ENCODE results near the gene QSOX2.
A peak's percentile ranks its signal among the peaks of the same experiment; 100 is the strongest.
"Not testable (repeated sequence)": the region's sequence is repeated elsewhere in the genome, so short reads cannot be mapped to it uniquely, and the experiment has no call there.

Gene QSOX2

DNA sequence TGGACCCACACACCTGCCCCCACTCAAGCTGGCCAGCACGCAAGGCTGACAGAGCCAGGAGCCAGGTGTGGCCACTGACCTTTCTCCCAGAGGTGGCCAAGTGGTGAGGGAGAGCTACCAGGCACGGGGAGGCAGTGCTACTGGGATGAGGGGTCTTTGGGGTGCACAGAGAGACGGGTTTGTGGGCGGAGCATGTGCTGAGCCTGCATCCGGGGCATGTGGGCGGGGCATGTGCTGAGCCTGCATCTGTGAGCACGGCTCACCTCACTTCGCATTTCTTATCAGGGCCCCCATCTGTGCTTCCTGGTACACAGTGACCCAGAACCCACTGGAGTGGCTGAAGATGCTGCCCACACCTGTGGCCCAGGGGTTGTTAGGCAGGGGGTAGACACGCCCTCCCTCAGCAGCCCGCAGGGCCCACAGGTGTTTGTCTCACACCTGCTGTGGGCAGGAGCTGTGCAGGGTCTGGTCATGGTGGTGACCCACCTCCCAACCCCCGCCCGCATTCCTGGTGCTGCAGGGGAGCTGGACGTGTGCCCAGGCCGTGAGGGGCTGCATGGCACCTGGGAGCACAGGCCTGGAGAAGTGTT is 36.8 kb upstream of the QSOX2 start:
- no peak for DNase-seq (ENCODE audit: low spot score)

DNA sequence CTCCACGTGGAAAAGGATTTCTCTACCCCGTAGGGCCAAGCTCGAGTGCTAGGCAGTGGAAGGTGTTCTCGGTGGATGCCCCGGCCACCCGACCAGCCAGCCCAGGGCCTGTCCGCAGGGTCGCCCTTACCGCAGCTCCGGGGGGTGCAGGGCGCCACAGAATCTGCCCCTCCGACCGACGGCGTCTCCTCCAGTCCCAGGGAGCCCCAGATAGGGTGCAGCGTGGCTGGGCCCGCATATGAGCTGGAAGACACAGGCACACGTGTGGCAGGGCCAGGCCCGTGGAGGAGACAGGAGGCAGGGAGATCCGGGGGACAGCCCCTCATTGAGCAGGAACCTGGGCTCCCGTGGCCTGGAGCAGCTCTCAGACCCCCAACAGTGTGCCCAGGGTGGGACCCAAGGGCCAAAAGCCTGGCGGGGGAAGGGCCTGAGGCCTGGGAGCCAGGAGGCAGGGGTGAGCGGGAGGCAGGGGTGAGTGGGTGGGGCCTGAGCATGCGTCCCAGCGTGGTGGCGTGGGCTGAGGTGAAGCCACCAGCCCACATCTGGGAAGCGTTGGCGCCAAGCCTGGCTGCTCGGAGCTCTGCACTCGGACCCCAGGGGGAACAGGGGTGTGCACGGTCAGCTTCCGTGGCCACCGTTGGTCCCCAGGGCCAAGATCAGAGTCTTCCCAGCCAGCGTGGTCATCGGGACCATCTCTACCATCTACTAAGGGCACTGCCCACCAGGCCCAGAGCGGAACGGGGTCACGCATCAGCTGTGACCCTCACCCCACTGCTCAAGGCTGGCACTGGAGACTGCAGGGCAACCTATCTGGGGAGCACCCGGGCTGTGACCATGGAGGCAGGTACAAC is 36.0 kb upstream of the QSOX2 start:
- no peak for DNase-seq (ENCODE audit: low spot score)

DNA sequence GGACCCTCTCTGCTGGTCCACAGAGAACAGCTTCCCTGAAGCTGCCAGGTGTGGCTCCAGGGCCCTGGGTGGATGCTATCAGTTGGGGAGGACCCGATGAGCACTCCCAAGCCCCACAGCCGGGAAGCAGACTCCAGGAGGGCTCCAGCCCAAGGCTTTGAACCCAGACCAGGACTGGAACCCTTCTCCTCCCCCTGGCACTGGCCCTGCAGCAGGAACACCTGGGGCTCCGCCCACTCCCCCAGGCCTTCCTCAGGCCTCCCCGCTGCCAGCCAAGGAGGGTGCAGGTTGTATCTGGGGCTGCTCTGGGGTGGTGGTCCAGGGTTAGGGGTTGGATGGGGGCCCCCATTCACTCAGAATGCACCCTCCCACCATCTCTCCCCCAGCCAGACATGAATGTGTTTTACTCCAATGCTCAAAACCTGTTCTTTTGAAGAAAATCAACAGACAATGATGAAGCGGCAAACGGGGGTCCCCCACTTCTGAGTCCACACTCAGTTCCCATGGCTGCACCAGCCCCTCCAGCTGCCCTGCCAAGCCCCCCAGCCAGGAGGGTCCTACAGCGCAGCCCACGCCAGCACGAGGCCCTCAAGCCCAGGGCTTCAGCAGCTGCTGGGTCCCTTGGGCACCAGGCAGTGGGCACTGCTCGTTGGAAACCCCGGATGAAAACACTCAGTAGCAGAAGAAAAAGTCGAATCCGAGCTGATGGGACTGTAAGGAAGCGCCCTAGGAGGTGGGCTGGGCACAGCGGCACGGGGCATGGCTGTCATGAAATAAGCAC is 35.1 kb upstream of the QSOX2 start:
- no peak for DNase-seq (ENCODE audit: low spot score)

DNA sequence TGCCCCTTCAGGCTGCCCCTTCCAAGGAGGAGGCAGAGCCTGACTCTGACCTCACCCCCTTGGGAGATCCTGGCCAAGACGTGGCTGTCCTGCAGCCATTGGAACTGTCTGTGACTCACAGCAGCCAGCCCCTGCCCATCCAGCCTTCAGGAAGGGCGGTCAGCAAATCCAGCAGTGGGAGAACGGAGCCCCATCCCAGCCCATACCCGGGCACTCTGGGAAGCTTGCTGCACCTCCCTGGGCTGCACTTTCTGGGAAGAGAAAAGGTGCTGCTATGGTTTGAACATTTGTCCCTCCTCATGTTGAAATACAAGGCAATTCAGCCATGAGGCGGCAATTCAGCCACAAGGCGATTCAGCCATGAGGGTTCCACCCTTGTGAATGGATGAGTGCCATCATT is 33.9 kb upstream of the QSOX2 start:
- no peak for DNase-seq (ENCODE audit: low spot score)

DNA sequence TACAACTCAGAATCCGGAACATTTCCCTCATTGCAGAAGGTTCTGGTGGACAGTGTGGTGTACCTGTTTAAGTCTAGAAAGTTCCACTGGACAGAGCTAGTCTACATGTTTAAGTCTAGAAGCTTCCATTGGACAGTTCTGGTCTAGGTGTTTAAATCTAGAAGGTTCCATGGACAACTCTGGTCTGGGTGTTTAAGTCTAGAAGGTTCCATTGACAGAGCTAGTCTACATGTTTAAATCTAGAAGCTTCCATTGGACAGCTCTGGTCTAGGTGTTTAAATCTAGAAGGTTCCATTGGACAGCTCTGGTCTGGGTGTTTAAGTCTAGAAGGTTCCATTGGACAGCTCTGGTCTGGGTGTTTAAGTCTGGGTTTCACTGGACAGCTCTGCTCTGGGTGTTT is 33.3 kb upstream of the QSOX2 start:
- no peak for DNase-seq (ENCODE audit: low spot score)

DNA sequence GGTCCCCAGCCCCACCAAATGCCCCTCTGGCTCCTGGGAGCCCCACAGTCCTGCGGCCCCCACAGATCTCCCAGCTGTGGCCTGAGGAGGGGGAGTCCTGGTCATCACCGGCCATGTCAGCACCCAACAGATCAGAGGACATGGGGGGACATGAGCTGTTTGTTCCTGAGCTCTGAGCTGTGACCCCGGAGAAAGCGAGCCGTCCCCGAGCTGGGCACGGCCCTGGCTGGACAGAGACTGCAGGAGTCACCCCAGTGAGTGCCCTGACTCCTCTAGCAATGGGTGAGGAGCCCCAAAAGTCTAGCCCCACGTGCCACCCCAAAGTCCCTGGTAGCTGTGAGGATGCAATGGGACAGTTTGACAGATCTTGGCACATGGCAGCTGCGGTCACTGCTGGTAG is 32.6 kb upstream of the QSOX2 start:
- no peak for DNase-seq (ENCODE audit: low spot score)

DNA sequence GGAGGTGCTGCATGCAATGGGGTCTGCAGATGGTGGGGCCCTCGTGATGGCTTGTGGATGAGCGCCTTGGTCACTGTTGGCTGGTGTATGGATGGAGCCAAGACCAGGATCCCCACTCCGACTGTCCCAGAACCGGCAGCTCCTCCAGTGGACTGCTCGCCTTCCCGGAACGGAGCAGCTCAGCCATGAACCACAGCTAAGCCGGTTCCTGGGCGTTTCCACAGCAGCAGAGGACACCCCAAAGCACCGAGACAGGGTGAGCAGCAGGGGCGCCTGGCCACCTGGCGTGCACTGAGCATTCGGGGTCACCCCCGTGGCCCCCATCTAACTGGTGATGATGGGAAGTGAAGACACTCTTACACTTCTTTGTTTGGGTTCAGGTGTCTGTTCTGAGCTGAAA is 32.1 kb upstream of the QSOX2 start:
- DNase-seq (ENCODE audit: low spot score) = no peak

DNA sequence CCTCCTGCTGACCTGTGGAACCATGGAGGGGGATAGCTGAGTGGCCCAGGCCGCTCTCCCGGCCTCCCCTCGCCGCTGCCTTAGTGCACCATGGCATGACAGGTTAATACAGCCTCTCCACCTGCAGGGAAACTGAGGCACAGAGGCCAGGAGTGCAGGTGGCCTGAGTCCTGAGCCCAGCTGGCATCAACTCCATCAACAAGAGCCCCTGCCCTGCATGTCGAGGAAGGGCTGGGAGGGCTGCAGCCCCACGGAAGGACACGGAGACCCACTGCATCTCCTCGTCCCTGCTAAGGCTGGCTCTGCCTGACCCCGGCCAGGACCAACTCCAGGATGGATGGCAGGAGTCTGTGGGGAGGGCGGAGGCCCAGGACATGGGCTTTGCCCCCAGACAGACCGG is 31.1 kb upstream of the QSOX2 start:
- DNase-seq (ENCODE audit: low spot score) = no peak

DNA sequence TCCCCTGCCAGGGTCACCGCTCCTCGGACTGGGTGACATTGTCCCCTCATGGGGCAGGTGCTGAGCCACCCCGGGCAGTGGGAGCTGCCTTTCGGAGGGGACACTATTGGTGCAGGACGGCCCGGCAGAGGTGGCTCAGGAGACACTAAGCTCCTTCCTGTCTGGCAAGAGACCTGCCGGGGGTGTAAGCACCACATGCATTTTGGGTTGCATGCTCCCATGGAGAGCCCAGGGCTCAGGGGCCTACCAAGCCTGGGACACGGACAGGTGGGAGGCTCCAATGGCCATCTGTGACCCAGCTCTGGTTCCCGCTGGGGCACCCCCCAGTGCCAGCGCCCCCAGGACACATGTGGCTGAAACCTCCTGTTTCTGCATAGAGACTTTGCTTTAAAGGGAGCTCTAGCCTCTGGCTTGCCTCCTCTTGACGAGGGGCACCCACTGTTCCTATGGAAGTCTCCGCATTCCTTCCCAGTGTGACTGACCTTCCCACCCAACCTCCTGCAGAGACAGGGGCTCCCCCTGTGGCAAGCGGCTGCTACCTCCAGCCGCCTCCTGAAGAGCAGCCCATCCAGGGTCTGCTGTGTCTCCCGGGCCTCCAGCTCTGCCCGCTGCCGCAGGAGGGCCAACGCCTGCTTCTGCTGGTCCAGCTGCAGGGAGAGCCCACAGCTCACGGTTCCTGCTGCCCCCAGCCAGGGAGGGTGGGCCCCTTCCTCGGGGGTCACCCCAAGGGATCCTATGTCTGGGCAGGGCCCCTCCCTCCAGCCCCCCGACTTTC is 30.2 kb upstream of the QSOX2 start:
- DNase-seq (ENCODE audit: low spot score) = no peak

DNA sequence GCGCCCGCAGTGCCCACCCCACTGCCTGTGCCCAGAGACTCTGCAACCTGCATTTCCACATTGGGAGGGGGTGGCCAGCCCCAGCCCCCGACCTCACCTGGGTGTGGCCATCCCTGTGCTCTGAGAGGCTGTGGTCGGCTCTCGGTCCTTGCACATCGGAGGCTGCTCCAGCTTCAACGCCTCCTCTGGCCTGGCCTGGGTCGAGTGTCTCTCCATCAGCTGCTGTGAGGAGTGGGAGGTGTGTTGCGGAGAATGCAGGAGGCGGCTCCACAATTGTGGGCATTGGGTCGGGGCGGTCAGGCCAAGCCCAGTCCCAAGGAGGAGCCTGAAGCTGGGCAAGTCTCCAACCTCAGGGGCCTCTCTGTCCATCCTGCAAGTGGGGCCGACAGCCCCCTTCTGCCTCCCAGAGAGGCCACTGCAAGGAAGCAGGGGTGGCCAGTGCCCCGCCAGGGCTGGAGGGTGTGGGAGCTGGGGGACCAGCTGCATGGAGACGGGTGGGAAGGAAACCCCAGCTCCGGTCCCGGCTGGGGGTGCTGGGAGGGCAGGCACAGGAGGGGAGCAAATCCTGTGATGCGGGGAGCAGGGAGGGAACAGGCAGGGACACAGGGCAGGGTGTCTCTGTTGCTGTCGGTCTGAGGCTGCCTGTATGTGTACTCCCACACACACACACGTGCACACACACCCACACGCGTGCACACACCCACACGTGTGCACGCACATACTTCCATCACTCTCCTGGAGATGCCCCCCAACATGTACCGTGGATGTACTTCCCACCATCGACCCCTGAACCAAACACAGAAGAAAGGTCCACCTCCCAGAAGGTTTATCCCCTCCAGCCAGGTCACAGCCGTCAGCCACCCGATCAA is 29.4 kb upstream of the QSOX2 start:
- DNase-seq (ENCODE audit: low spot score) = no peak

DNA sequence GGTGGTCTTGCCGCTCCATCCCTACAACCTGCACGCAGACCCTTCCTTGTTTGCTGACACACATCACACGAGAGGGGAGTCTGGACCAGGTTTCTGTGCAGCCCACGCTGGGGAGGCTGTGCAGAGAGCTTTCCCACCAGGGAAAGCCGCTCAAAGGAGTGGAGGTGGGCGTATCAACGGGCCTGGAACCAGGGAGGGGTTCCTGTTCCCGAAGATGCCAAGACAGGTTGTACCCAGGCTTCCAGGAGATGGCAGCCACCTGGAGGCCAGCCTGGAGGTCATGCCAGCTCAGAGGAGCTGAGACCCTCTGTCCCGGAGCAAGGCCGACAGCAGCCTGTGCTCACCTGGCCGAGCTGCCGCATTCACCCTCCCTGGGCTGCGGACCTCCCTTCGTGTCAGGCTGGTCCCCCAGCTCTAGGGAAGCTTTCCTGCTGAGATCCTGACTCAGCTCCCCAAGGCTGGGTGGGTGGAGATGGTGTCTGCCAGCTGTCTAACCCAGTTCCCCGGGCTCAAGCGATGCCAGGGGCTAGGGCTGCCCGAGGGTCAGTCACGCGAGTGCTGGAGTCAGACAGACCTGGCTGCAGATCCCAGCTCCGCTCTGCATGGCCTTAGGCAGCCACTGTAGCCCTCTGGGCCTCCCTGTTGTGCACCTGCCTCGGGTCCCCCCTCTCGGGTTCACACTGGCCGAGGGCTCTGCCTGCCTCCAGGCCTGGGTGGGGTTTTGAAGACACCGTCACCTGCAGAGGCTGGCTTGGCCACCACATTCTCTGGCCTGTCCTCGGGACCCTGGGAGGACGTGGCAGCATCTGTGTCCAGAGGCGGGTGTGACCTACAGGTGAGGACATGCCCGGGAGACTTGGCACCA is 28.5 kb upstream of the QSOX2 start:
- DNase-seq (ENCODE audit: low spot score) = no peak

DNA sequence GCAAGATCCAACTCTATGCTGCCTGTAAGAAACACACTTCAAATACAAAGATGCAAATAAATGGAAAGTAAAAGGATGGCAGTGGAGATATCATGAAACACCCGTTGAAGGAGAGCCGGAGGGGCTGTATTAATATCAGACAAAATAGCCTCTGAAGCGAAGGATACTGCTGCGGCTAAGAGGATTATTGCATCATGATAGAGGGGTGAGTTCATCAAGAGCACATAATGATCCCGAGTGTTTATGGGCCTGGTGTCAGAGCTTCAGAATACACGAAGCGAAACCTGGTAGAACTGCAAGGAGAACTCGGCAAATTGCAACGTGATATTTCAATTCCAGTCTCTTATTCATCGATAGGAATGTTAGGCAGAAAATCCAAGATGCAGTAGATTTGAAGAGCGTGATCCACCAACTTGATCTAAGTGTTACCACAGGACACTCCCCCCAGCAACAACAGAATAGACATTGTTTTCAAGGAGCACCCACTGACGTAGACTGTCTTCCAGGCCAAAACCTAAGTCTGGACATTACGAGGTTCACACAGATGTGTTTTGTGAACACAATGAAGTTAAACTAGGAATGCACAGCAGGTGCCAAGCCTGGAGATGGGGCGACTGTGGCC is 27.7 kb upstream of the QSOX2 start:
- no peak for DNase-seq (ENCODE audit: low spot score)

DNA sequence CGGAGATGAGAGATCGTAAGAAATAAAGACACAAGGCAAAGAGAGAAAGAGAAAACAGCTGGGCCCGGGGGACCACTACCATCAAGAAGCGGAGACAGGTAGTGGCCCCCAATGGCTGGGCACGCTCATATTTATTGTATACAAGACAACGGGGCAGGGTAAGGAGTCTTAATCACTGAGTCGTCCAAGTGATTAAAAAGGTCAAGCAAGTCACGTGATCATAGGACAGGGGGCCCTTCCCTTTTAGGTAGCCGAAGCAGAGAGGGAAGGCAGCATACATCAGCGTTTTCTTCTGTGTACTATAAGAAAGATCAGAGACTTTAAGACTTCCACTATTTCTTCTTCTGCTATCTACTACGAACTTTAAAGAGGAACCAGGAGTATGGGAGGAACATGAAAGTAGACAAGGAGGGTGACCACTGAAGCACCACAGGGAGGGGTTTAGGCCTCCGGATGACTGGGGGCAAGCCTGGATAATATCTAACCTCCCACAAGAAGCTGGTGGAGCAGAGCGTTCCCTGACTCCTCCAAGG is 24.6 kb upstream of the QSOX2 start:
- DNase-seq (ENCODE audit: low spot score) = no peak

DNA sequence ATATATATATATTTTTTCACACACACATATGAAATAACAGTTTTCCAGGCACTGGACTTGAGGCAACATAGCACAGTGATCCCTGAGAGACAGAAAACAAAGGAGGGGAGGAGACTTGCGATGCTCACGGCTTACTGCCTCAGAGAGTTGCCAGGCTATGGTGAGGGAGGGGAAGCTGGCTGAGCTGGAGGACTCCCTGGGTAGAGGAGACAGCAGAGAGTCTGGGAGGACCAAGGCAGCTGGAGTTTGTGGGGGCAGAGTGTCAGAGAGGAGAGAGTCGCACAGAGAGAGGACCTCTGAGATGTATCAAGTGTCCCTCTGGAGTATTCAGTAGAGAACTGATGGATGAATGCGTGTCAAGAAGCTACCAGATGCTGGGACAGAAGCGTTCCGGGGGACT is 23.1 kb upstream of the QSOX2 start:
- DNase-seq (ENCODE audit: low spot score) = no peak

DNA sequence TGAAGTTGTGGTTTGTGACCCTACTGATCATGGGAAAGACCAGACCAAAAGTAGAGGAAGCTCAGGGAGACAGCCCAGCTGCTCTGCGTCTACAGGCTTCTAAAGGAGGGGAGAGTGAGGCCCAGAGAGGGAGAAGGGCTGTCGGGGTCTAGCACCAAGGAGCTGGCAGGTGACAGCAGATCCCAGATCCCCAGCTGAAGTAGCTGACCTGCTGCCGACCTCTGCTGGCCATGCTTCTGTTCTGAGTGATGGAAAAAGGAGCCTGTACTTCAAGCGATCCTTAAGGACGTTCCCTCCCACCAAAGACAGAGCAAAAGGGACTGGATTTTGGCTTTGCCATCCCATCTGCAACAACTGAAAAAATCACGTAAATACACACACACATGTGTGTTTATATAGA is 22.7 kb upstream of the QSOX2 start:
- no peak for DNase-seq (ENCODE audit: low spot score)

DNA sequence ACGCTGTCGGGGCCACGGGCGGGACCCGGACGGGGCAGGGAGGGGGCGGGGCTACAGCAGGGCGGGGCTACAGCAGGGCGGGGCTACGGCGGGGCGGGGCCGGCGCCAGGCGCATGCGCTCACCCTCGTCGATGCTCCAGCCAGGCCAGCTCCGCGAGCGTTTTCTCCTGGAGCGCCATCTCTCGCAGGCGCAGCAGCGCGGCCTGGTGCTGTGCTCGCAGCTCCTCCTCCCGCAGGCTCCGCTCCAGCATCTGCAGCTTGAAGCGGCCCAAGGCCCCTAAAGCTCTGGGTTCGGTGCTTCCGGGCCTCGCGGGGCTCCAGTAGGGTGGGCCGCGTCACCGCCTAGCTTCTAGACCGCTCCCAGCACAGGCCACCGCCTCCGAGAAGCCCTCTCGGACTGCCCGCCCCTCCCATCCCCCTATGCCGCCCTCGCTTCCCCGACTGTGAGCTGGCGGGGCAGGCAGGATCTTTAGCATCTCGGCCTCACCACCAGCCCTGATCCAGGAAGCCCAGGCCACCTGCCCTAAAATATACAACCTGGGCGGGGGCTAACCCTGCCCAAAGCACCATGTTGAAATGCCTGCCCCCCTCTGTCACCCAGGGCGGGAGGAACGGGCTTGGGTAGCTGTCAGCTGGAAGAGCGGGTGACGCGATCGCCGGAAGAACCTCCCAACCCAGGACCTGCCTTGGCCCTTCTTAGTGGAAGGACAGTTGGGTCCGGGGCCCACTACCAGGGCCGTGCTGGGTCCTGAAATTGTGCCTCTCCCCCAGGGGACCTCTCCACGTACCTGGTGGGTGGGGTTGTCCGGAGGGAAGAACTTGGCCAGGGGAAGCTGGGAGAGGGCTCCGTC is 21.9 kb upstream of the QSOX2 start:
- DNase-seq (ENCODE audit: low spot score) = peak; percentile 64

DNA sequence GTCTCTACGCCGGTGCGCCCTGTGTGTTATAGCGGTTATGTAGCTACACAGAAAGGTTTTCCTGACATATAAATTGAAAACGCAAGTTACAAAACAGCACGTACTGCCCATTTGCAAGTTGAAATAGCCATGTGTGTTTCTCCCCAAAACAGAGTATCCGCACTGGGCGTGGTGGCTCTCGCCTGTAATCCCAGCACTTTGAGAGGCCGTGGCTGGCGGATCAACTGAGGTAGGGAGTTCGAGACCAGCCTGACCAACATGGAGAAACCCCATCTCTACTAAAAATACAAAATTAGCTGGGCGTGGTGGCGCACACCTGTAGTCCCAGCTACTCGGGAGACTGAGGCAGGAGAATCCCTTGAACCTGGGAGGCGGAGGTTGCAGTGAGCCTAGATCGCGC is 21.0 kb upstream of the QSOX2 start:
- not testable (repeated sequence) for DNase-seq (ENCODE audit: low spot score)

DNA sequence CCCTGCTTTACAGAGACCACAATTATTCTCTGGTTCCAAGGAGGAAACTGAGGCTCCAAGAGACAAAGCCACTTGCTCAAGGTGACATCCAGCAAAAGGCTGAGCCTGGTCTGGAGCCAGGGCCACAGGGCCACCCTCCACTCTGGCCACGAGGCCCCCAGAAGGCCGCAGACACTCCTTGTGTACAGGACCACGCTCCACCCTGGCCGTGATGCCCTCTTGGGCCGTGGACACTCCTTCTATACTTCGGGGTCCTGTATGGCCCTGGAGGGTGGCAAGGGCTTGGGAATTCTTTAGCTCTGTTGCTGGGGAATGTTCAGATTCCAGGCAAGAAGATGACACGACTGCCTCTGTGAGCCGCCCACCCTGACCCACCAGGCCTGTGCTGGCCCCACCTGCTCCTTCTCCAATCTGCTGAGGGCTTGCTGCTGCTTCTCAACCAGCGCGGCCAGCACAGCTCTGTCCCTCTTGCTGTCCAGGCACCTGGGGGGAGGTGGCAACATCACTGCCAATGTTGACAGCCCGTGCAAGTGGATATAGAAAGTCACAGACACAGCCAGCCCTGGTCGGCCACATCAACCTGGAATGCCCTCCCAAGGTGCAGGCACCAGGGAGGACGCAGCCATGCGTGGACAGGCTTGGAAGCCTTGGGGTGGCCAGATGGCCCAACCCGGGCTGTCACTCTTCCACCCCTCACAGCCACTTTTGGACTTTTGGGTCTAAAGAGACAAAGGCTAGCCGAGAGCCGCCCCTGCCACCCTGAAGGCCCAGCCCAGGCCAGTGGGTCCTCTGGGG is 20.1 kb upstream of the QSOX2 start:
- DNase-seq (ENCODE audit: low spot score) = no peak

Data from kidney capillary endothelial cell (primary cell).